Posterior cingulate gyrus (tissue), 11 donors: ENCODE measurements around the gene ALK.

Experiments
- DNase-seq, 10 donors: peaks; one replicate each; pipeline versions ENCODE4 v3.0.0 to v3.0.0-alpha.2; 2020 to 2021; ENCODE audit warnings: mixed read lengths in 3 of 10
- intact Hi-C: fragments of 100-400 bp; cut with DNase I; formaldehyde crosslinking; loops from one replicate; pipeline ENCODE4 v1.15.1; 2023

The ALK gene

GRCh38 chr2:29560566-29560965, 360.8 kb downstream of the ALK start:
- DNase-seq: no peak
- intact Hi-C loops: no loop called here

GRCh38 chr2:29560030-29560429, 361.4 kb downstream of the ALK start:
- no peak for DNase-seq
- intact Hi-C loops: no loop called here

GRCh38 chr2:29559578-29559977, 361.8 kb downstream of the ALK start:
- intact Hi-C loops: no loop called here
- no peak for DNase-seq

- intact Hi-C loops: no loop called here
- no peak for DNase-seq
These were observed 363.3 kb downstream of the ALK start for GRCh38 chr2:29558097-29558496.

GRCh38 chr2:29557268-29557667, 364.1 kb downstream of the ALK start:
- DNase-seq: no peak
- intact Hi-C loops: no loop called here

- intact Hi-C loops: no loop called here
- no peak for DNase-seq
These were observed 372.4 kb downstream of the ALK start for GRCh38 chr2:29549069-29549380.

GRCh38 chr2:29544917-29545316, 376.5 kb downstream of the ALK start:
- intact Hi-C loops: no loop called here
- no peak for DNase-seq

GRCh38 chr2:29544031-29544430, 377.4 kb downstream of the ALK start:
- DNase-seq: no peak
- intact Hi-C loops: no loop called here

GRCh38 chr2:29535188-29535587, 386.2 kb downstream of the ALK start:
- DNase-seq: no peak
- intact Hi-C loops: no loop called here

GRCh38 chr2:29532436-29532835, 388.9 kb downstream of the ALK start:
- intact Hi-C loops: no loop called here
- no peak for DNase-seq

- DNase-seq: no peak
- intact Hi-C loops: no loop called here
These were observed 389.8 kb downstream of the ALK start for GRCh38 chr2:29531626-29532025.

GRCh38 chr2:29530281-29530680, 391.1 kb downstream of the ALK start:
- intact Hi-C loops: no loop called here
- no peak for DNase-seq

GRCh38 chr2:29528891-29529520, 392.4 kb downstream of the ALK start:
- intact Hi-C loops: no loop called here
- DNase-seq: peak; percentile 15 to 92 (median 54)

GRCh38 chr2:29528371-29528770, 393.0 kb downstream of the ALK start:
- peak in 1 of 10 donors; percentile 24 for DNase-seq
- intact Hi-C loops: no loop called here

- intact Hi-C loops: no loop called here
- DNase-seq: no peak
These were observed 393.4 kb downstream of the ALK start for GRCh38 chr2:29527947-29528346.

GRCh38 chr2:29526587-29527586, 394.5 kb downstream of the ALK start:
- intact Hi-C loops: no loop called here
- no peak for DNase-seq

GRCh38 chr2:29525921-29526320, 395.5 kb downstream of the ALK start:
- DNase-seq: no peak
- intact Hi-C loops: no loop called here

GRCh38 chr2:29524652-29525051, 396.7 kb downstream of the ALK start:
- DNase-seq: no peak
- intact Hi-C loops: no loop called here

GRCh38 chr2:29522951-29523669, 398.3 kb downstream of the ALK start:
- DNase-seq: no peak
- intact Hi-C loops: no loop called here

GRCh38 chr2:29520001-29520400, 401.4 kb downstream of the ALK start:
- DNase-seq: no peak
- intact Hi-C loops: no loop called here

- DNase-seq: no peak
- intact Hi-C loops: no loop called here
These were observed 402.0 kb downstream of the ALK start for GRCh38 chr2:29519338-29519925.
